Esophagus squamous epithelium (tissue), 5 donors: Measurements from ENCODE around the gene ECE1. TPM values are rescaled to one million over a fixed set of nuclear protein-coding genes. Genes with fewer than 3 reads are reported as not detected.
"Not testable (repeated sequence)": the region's sequence is repeated elsewhere in the genome, so short reads cannot be mapped to it uniquely, and the experiment has no call there.

ENCODE experiments used
- DNase-seq: peaks from one replicate; lab custom pipeline; 2025; lab: John Stamatoyannopoulos, UW
- H3K27ac ChIP-seq, 4 donors: fragments of 200-600 bp; sonication (generic); one replicate each; pipeline ENCODE4 v1.5.1; 2016 to 2019; ENCODE audit warnings: mild to moderate bottlenecking in 1 of 4
- H3K27me3 ChIP-seq, 4 donors: fragments of 200-600 bp; sonication (generic); 1 replicate in 3 of 4; 2 replicates in 1 of 4; pipeline versions ENCODE4 v1.5.1 to v1.6.0; 2017 to 2021; ENCODE audit warnings: antibody characterized with exemption in 1 of 4
- H3K36me3 ChIP-seq, 3 donors: fragments of 200-600 bp; sonication (generic); one replicate each; pipeline ENCODE4 v1.5.1; 2016 to 2019
- H3K4me1 ChIP-seq, 3 donors: fragments of 200-600 bp; sonication (generic); one replicate each; pipeline ENCODE4 v1.5.1; 2017 to 2019
- H3K4me3 ChIP-seq, 4 donors: fragments of 200-600 bp; sonication (generic); 1 replicate in 3 of 4; 2 replicates in 1 of 4; pipeline ENCODE4 v1.5.1; 2016 to 2019; ENCODE audit warnings: mild to moderate bottlenecking in 2 of 4, moderate library complexity in 1 of 4
- H3K9me3 ChIP-seq, 3 donors: fragments of 200-600 bp; sonication (generic); one replicate each; pipeline ENCODE4 v1.5.1; 2016 to 2019
- POLR2A ChIP-seq, 4 donors: fragments of 450-650 bp; IDR thresholded peaks; one replicate each; pipeline ENCODE4 v1.6.1; 2017; ENCODE audit warnings: antibody characterized with exemption in 4 of 4, mild to moderate bottlenecking in 4 of 4, moderate library complexity in 3 of 4
- WGBS, 2 donors: methylation state at CpG; one replicate each; pipeline ENCODE4 v1.1.5; 2018; 5-methylcytosine and 5-hydroxymethylcytosine counted together
- intact Hi-C: fragments of 100-400 bp; cut with DNase I; formaldehyde crosslinking; loops from one replicate; pipeline ENCODE4 v1.15.0; 2022
- total RNA-seq, 4 donors: library from RNA; depleted of rRNA; stranded (reverse); fragments of >200 nt; gene quantifications; one replicate each; pipeline ENCODE4 v1.1.0, GENCODE V29; 2016
- TF ChIP-seq, protein P1 (sequence below), 6 experiments: fragments of 450-650 bp in 4 of 6; fragments of 200-600 bp in 2 of 6; sonication (generic) in 2 of 6; IDR thresholded peaks; one replicate each; pipeline ENCODE4 v1.5.1; 2016 to 2019; ENCODE audit warnings: antibody characterized with exemption in 6 of 6, mild to moderate bottlenecking in 4 of 6, moderate library complexity in 4 of 6
- donor health status: DM: yes; HTN: yes; CAD: no.

ECE1 gene
- total RNA-seq, 4 donors from 2014 or later: 11.3 to 42.2 (median 24.1) TPM

DNA sequence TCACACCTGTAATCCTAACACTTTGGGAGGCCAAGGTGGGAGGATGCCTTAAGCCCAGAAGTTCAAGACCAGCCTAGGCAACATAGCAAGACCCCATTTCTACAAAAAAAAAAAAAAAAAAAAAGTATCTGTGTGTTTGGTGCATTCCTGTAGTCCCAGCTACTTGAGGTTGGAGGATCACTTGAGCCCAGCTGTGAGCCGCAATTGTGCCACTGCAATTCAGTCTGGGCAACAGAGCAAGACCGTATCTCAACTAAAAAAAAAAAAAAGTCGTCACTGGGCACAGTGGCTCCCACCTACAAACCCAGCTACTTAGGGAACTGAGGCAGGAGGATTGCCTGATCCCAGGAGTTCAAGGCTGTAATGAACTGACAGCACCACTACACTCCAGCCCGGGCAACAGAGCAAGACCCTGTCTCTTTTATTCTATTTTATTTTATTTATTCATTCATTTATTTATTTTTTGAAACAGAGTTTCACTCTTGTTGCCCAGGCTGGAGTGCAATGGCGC is 105.0 kb downstream of the ECE1 start:
- intact Hi-C loops: no loop called here
- Histone ChIP-seq H3K27me3 (no peaks in the 10 kb centered on the region), H3K4me3 (no peak overlapping the region), H3K9me3 (no peaks in the 10 kb centered on the region), H3K36me3 (no peaks in the 10 kb centered on the region), H3K27ac (no peak overlapping the region), H3K4me1 (peaks cover 2 to 31% (median 8%) of the 10 kb centered on the region in 3 donors)
- DNase-seq: no peak
- 86 to 92% methylated on average over 5 of the region's 5 CpGs for WGBS, 2 donors
- TF ChIP-seq POLR2A (IDR thresholded peaks at IDR 0.05): no peak
- TF ChIP-seq, protein P1, sequence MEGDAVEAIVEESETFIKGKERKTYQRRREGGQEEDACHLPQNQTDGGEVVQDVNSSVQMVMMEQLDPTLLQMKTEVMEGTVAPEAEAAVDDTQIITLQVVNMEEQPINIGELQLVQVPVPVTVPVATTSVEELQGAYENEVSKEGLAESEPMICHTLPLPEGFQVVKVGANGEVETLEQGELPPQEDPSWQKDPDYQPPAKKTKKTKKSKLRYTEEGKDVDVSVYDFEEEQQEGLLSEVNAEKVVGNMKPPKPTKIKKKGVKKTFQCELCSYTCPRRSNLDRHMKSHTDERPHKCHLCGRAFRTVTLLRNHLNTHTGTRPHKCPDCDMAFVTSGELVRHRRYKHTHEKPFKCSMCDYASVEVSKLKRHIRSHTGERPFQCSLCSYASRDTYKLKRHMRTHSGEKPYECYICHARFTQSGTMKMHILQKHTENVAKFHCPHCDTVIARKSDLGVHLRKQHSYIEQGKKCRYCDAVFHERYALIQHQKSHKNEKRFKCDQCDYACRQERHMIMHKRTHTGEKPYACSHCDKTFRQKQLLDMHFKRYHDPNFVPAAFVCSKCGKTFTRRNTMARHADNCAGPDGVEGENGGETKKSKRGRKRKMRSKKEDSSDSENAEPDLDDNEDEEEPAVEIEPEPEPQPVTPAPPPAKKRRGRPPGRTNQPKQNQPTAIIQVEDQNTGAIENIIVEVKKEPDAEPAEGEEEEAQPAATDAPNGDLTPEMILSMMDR (IDR thresholded peaks at IDR 0.05): no peak

DNA sequence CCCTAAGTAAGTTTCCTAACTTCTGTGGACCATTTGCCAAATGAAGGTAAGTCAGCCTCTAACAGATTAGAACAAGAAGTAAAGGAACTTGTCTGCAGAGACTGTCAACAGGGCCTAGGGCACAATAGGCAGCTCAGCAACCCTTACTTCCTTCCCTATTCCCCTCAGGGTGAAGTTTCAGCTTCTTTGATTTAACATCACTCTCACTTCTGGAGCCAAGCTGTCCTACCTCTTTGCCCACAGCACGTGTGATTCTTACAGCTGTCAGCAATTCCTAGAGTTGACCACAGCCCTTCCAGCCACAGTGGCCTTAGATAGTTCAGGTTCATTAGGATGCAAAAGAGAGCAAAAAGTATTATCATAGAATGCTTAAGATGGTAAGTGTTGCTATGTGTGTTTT is 106.0 kb downstream of the ECE1 start:
- intact Hi-C loops: no loop called here
- WGBS, 2 donors: 20 to 46% methylated on average over 1 of the region's 1 CpG
- H3K27ac ChIP-seq: no peak overlapping the region
- no peaks in the 10 kb centered on the region for H3K36me3 ChIP-seq
- TF ChIP-seq, protein P1 (IDR thresholded peaks at IDR 0.05): no peak
- TF ChIP-seq POLR2A (IDR thresholded peaks at IDR 0.05): no peak
- no peaks in the 10 kb centered on the region for H3K27me3 ChIP-seq
- peaks cover 0 to 21% (median 8%) of the 10 kb centered on the region in 3 donors for H3K4me1 ChIP-seq
- no peak overlapping the region for H3K4me3 ChIP-seq
- H3K9me3 ChIP-seq: no peaks in the 10 kb centered on the region
- DNase-seq: no peak

DNA sequence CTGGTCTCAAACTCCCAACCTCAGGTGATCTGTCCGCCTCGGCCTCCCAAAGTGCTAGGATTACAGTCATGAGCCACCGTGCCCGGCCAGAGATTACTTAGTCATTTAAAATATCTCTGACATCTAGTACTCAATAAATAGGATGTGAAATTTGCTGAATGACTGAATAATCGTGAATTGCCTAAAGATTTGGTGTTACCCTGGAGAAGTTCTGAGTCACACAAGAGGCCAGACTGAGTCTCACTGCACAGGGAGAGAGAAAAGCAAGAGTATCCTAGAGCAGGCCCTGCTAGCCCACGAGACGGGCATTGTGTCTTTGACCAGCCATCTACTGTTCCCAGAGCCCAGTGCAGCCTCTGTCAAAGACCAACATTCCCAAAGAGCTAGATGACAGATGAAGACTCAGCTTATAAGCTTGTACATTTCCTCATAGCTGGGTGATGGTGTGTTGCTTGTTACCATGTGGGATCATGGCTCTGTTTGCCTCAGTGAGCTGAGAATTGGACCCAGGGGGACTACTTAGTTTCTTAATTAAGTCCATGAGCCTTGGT is 108.0 kb downstream of the ECE1 start:
- Histone ChIP-seq H3K9me3 (no peaks in the 10 kb centered on the region), H3K4me1 (peaks cover 2 to 17% (median 8%) of the 10 kb centered on the region in 3 donors), H3K36me3 (no peaks in the 10 kb centered on the region), H3K27me3 (no peaks in the 10 kb centered on the region), H3K27ac (peak overlapping the region in 1 of 4 donors; percentile 21), H3K4me3 (no peak overlapping the region)
- TF ChIP-seq, protein P1 (IDR thresholded peaks at IDR 0.05): no peak
- TF ChIP-seq POLR2A (IDR thresholded peaks at IDR 0.05): no peak
- intact Hi-C loops: no loop called here
- 55 to 75% methylated on average over 5 to 7 of the region's 7 CpGs for WGBS, 2 donors
- no peak for DNase-seq

DNA sequence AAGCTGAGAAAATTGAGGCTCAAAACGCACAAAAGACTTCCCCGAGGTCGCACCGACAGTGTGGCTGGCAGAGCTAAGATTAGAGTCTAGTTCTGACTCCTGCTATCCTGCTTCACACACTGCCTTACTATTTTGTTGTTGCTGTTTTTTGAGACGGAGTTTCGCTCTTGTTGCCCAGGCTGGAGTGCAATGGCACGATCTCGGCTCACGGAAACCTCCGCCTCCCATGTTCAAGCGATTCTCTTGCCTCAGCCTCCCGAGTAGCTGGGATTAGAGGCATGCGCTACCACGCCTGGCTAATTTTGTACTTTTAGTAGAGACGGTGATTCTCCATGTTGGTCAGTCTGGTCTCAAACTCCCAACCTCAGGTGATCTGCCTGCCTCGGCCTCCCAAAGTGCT is 112.0 kb downstream of the ECE1 start:
- intact Hi-C loops, H3K27me3 ChIP-seq, DNase-seq, H3K4me3 ChIP-seq, H3K9me3 ChIP-seq, H3K27ac ChIP-seq, H3K36me3 ChIP-seq: not testable (repeated sequence)
- H3K4me1 ChIP-seq: peaks cover 4 to 31% (median 17%) of the 10 kb centered on the region in 3 donors
- 91 to 95% methylated on average over 16 of the region's 16 CpGs for WGBS, 2 donors

DNA sequence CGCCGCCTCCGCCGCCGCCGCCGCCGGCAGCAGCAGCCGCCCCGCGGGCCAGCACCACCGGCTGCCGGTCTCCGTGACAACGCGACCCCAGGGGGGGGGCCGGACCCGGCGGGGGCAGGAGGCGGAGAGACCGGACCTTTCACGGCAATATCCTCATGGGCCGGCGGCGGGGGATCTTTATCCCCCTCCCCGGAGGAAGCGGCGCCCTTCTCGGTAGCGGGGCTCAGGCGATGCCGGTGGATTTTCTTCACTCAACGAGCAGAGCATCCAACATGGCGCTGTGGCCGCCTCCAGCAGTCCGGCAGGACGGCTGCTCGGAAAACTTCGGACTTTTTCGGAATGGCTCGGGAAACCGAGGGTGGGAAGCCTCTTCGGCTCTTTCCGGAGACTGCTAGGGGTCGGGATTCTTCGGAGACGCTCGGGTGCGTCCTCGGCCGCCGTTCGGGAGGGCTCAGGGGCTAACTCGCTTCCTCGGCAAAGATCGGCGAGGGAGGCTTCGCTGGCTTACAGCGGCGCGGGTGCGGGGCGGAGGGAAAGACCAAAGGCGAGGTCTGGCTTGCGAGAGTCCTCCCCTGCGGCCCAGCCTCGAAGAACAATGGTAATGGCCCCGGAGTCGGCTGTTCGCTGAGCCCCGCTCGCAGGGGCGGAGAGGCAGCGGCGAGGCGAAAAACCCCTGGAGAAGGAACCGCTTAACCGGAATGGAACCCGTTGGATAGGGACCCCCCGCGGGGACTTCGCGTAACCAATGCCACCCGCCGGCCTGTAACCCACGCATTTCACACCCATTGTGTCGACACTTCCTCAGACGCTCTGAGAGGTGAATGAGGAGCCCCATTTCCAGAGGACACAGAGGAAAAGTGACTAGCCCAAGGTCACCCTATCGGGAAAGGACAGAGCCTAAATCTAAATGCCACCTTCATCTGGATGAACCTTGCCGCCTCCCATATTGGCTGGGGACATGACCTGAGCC is 113.4 kb downstream of the ECE1 start, which contains the start of gene EIF4G3:
TSS of gene EIF4G3 (minus strand) at position 312 of the 970 bp plus-strand sequence. CDS start 174,155 bp downstream, outside the sequence.
- peaks cover 4 to 41% (median 17%) of the 10 kb centered on the region in 3 donors for H3K4me1 ChIP-seq
- no peaks in the 10 kb centered on the region for H3K9me3 ChIP-seq
- TF ChIP-seq POLR2A (IDR thresholded peaks at IDR 0.05): peak in 2 of 4 donors; percentile 50 to 77
- TF ChIP-seq, protein P1 (IDR thresholded peaks at IDR 0.05): peak in 1 of 6 experiments; percentile 11
- H3K36me3 ChIP-seq: no peaks in the 10 kb centered on the region
- H3K27me3 ChIP-seq: no peaks in the 10 kb centered on the region
- peak within 1 kb of the TSS; percentile 85 to 92 (median 88) for H3K4me3 ChIP-seq
- intact Hi-C loops: no loop called here
- peak; percentile 81 for DNase-seq
- 3 to 4% methylated on average over 8 to 11 of the region's 90 CpGs for WGBS, 2 donors
- H3K27ac ChIP-seq: peak within 1 kb of the TSS; percentile 94 to 95 (median 94)
